H1 (cell line): ENCODE measurements around the gene SEZ6L. TPM values are rescaled to one million over a fixed set of nuclear protein-coding genes. Genes with fewer than 3 reads are reported as not detected.
A peak's percentile ranks its signal among the peaks of the same experiment; 100 is the strongest.

Experiments
- CTCF ChIA-PET: fragments of 300-600 bp; sonication (Branson Sonifier 250); formaldehyde crosslinking; loops from one replicate; lab custom pipeline; 2021; ENCODE audit not compliant: partially characterized antibody; lab: Charles Lee
- POLR2A ChIA-PET: fragments of 300-600 bp; sonication (Branson Sonifier 250); formaldehyde crosslinking; loops from one replicate; lab custom pipeline; 2021; ENCODE audit warnings: inconsistent platforms; ENCODE audit not compliant: partially characterized antibody; lab: Charles Lee
- DNase-seq, 2 experiments: peaks; one replicate each; pipeline versions ENCODE4 v3.0.0 to v3.0.0-alpha.2; 2010 to 2022; ENCODE audit warnings: low spot score in 2 of 2, low read depth in 1 of 2, mixed read lengths in 1 of 2
- FAIRE-seq: peaks from 2 replicates; lab custom pipeline; 2011; peaks lifted over from hg19 to GRCh38; lab: Jason Lieb, UNC
- H2AFZ ChIP-seq: 2 replicates; pipeline ENCODE4 v1.8.1; 2012; ENCODE audit warnings: low read length, inconsistent platforms
- H2AK5ac ChIP-seq: 2 replicates; pipeline ENCODE4 v1.6.1; 2013; ENCODE audit warnings: low read depth, low read length
- H2BK120ac ChIP-seq: replicated peaks from 2 replicates; pipeline ENCODE3; 2013; ENCODE audit warnings: low read depth, low read length, inconsistent platforms
- H2BK12ac ChIP-seq: 2 replicates; pipeline ENCODE4 v1.6.1; 2013; ENCODE audit warnings: low read depth, low read length
- H2BK15ac ChIP-seq: 2 replicates; pipeline ENCODE4 v1.6.1; 2013; ENCODE audit warnings: low read length
- H2BK20ac ChIP-seq: 2 replicates; pipeline ENCODE4 v1.6.1; 2013; ENCODE audit warnings: low read length
- H2BK5ac ChIP-seq: 2 replicates; pipeline ENCODE4 v1.6.1; 2013; ENCODE audit warnings: low read depth, low read length
- H3K14ac ChIP-seq: 2 replicates; pipeline ENCODE4 v1.6.1; 2013; ENCODE audit warnings: inconsistent platforms; ENCODE audit not compliant: insufficient read length
- H3K18ac ChIP-seq: 2 replicates; pipeline ENCODE4 v1.6.1; 2013; ENCODE audit warnings: low read length; ENCODE audit errors: extremely low read depth
- H3K23ac ChIP-seq: 2 replicates; pipeline ENCODE4 v1.6.1; 2013; ENCODE audit warnings: inconsistent platforms; ENCODE audit not compliant: insufficient read length
- H3K23me2 ChIP-seq: 2 replicates; pipeline ENCODE4 v1.6.1; 2013; ENCODE audit warnings: low read depth, low read length
- H3K27ac ChIP-seq: 2 replicates; pipeline ENCODE4 v1.6.1; 2011; ENCODE audit warnings: low read depth, low read length, inconsistent platforms
- H3K27me3 ChIP-seq, 4 experiments: replicated peaks in 1 of 4; 1 replicate in 1 of 4; 2 replicates in 3 of 4; pipeline versions ENCODE4 v1.6.1 to v1.8.1; 2011 to 2013; ENCODE audit warnings: low read length in 3 of 4, mild to moderate bottlenecking in 3 of 4, inconsistent platforms in 2 of 4, mixed read lengths in 2 of 4, moderate library complexity in 1 of 4; ENCODE audit not compliant: control insufficient read depth in 3 of 4, insufficient read depth in 3 of 4; ENCODE audit errors: extremely low read depth in 1 of 4
- H3K36me3 ChIP-seq, 4 experiments: 2 replicates each; pipeline versions ENCODE4 v1.6.1 to v1.8.1; 2011 to 2013; ENCODE audit warnings: mild to moderate bottlenecking in 4 of 4, low read length in 3 of 4, moderate library complexity in 2 of 4, control low read depth in 1 of 4, inconsistent platforms in 1 of 4; ENCODE audit not compliant: insufficient read depth in 4 of 4, control insufficient read depth in 2 of 4
- H3K4ac ChIP-seq: replicated peaks from 2 replicates; pipeline ENCODE3; 2013; ENCODE audit warnings: low read length, low read depth, mixed read lengths, inconsistent platforms; ENCODE audit not compliant: insufficient read length
- H3K4me1 ChIP-seq, 4 experiments: replicated peaks in 1 of 4; 1 replicate in 1 of 4; 2 replicates in 3 of 4; pipeline versions ENCODE4 v1.6.1 to v1.8.1; 2011 to 2013; ENCODE audit warnings: low read length in 3 of 4, inconsistent platforms in 2 of 4, mixed read lengths in 1 of 4; ENCODE audit not compliant: insufficient read depth in 4 of 4, control insufficient read depth in 3 of 4
- H3K4me2 ChIP-seq, 2 experiments: 2 replicates each; pipeline versions ENCODE4 v1.6.1 to v1.8.1; 2011 to 2013; ENCODE audit warnings: low read depth in 2 of 2, low read length in 2 of 2, control low read depth in 1 of 2, inconsistent platforms in 1 of 2, mild to moderate bottlenecking in 1 of 2; ENCODE audit not compliant: insufficient read depth in 1 of 2
- H3K4me3 ChIP-seq, 4 experiments: fragments of 200-600, 300-600 bp in 1 of 4; sonication (generic), shearing (Covaris generic), sonication (Bioruptor Twin) in 1 of 4; 2 replicates each; pipeline versions ENCODE4 v1.5.1 to v1.8.1; 2011 to 2016; ENCODE audit warnings: low read length in 4 of 4, low read depth in 3 of 4, control low read depth in 2 of 4, inconsistent platforms in 2 of 4, mild to moderate bottlenecking in 2 of 4, mixed read lengths in 1 of 4, moderate library complexity in 1 of 4; ENCODE audit not compliant: insufficient read depth in 2 of 4; ENCODE audit errors: extremely low read depth in 1 of 4
- H3K56ac ChIP-seq: replicated peaks from 2 replicates; pipeline ENCODE3; 2013; ENCODE audit warnings: low read depth, mild to moderate bottlenecking, mixed read lengths, low read length, inconsistent platforms; ENCODE audit not compliant: insufficient read length
- H3K79me1 ChIP-seq: 2 replicates; pipeline ENCODE4 v1.6.1; 2013; ENCODE audit warnings: low read depth, low read length, control low read depth
- H3K79me2 ChIP-seq, 2 experiments: 2 replicates each; pipeline versions ENCODE4 v1.6.1 to v1.8.1; 2012 to 2013; ENCODE audit warnings: low read length in 2 of 2, mild to moderate bottlenecking in 2 of 2, inconsistent platforms in 1 of 2; ENCODE audit not compliant: insufficient read depth in 2 of 2, control insufficient read depth in 1 of 2
- H3K9ac ChIP-seq, 4 experiments: replicated peaks in 1 of 4; 1 replicate in 1 of 4; 2 replicates in 3 of 4; pipeline versions ENCODE4 v1.6.1 to v1.8.1; 2011 to 2013; ENCODE audit warnings: low read depth in 3 of 4, low read length in 3 of 4, control low read depth in 2 of 4, mild to moderate bottlenecking in 2 of 4, moderate library complexity in 2 of 4, inconsistent platforms in 1 of 4; ENCODE audit errors: extremely low read depth in 1 of 4
- H3K9me3 ChIP-seq, 2 experiments: 2 replicates each; pipeline versions ENCODE4 v1.6.1 to v1.8.1; 2012 to 2013; ENCODE audit warnings: mild to moderate bottlenecking in 2 of 2, moderate library complexity in 2 of 2, control low read depth in 1 of 2, inconsistent platforms in 1 of 2, low read depth in 1 of 2, low read length in 1 of 2, mixed read lengths in 1 of 2; ENCODE audit not compliant: insufficient read depth in 2 of 2
- H4K20me1 ChIP-seq, 2 experiments: replicated peaks in 1 of 2; 2 replicates each; pipeline versions ENCODE3 to v1.8.1; 2011 to 2013; ENCODE audit warnings: inconsistent platforms in 2 of 2, low read length in 2 of 2, mild to moderate bottlenecking in 1 of 2; ENCODE audit not compliant: insufficient read depth in 2 of 2, control insufficient read depth in 1 of 2
- H4K5ac ChIP-seq: 2 replicates; pipeline ENCODE4 v1.6.1; 2013; ENCODE audit warnings: low read length, low read depth, mixed read lengths, inconsistent platforms; ENCODE audit not compliant: insufficient read length
- H4K8ac ChIP-seq: 2 replicates; pipeline ENCODE4 v1.8.0; 2013; ENCODE audit warnings: mild to moderate bottlenecking, moderate library complexity, low read length, inconsistent platforms; ENCODE audit not compliant: insufficient read depth; ENCODE audit errors: extremely low read depth
- H4K91ac ChIP-seq: replicated peaks from 2 replicates; pipeline ENCODE3; 2013; ENCODE audit warnings: low read length, mixed read lengths, inconsistent platforms; ENCODE audit not compliant: insufficient read length
- EGR1 ChIP-seq: IDR thresholded peaks from 2 replicates; pipeline ENCODE4 v1.6.1; 2011; ENCODE audit warnings: low read depth, low read length, borderline replicate concordance
- GABPA ChIP-seq: IDR thresholded peaks from 2 replicates; pipeline ENCODE4 v1.6.1; 2011; ENCODE audit warnings: mild to moderate bottlenecking, low read length, moderate library complexity, borderline replicate concordance; ENCODE audit not compliant: insufficient read depth
- KDM1A ChIP-seq: fragments of 200-600, 300-600 bp; sonication (generic); IDR thresholded peaks from 2 replicates; pipeline ENCODE4 v1.7.1; 2016; ENCODE audit warnings: mild to moderate bottlenecking, low read length, borderline replicate concordance
- MAX ChIP-seq: IDR thresholded peaks from 2 replicates; pipeline ENCODE4 v1.6.1; 2012; ENCODE audit warnings: inconsistent platforms
- POLR2A ChIP-seq, 2 experiments: IDR thresholded peaks; 1 replicate in 1 of 2; 2 replicates in 1 of 2; pipeline ENCODE4 v1.6.1; 2011; ENCODE audit warnings: low read depth in 2 of 2, low read length in 2 of 2, mild to moderate bottlenecking in 2 of 2; ENCODE audit errors: control extremely low read depth in 1 of 2
- POLR2AphosphoS5 ChIP-seq: IDR thresholded peaks from 2 replicates; pipeline ENCODE4 v1.6.1; 2011; ENCODE audit warnings: low read depth, low read length
- POU5F1 ChIP-seq: IDR thresholded peaks from 2 replicates; pipeline ENCODE4 v1.6.1; 2011; ENCODE audit warnings: low read depth, mild to moderate bottlenecking, low read length, moderate library complexity
- SRF ChIP-seq: IDR thresholded peaks from 2 replicates; pipeline ENCODE4 v1.6.1; 2011; ENCODE audit warnings: mild to moderate bottlenecking, low read depth, low read length, moderate library complexity
- SUZ12 ChIP-seq: fragments of 200-600 bp; sonication (generic); IDR thresholded peaks from 2 replicates; pipeline ENCODE4 v1.6.1; 2012; ENCODE audit warnings: mild to moderate bottlenecking, inconsistent platforms, low read length, moderate library complexity, mixed read lengths
- YY1 ChIP-seq: IDR thresholded peaks from 2 replicates; pipeline ENCODE4 v1.6.1; 2011; ENCODE audit warnings: low read depth, mild to moderate bottlenecking, low read length
- WGBS, 2 experiments: shearing (Covaris generic) in 1 of 2; methylation state at CpG; one replicate each; pipeline versions ENCODE4 v1.1.6 to v1.1.7; 2013 to 2015; ENCODE audit warnings: low lambda C conversion rate in 2 of 2, mixed read lengths in 2 of 2, inconsistent platforms in 1 of 2, low coverage in 1 of 2, missing lambda C conversion rate in 1 of 2; ENCODE audit not compliant: insufficient replicate concordance in 2 of 2, insufficient coverage in 1 of 2, insufficient read length in 1 of 2; ENCODE audit errors: extremely low coverage in 1 of 2, missing lambda C conversion rate in 1 of 2; 5-methylcytosine and 5-hydroxymethylcytosine counted together
- polyA plus RNA-seq, 7 experiments: library from polyadenylated mRNA; depleted of rRNA in 3 of 7; stranded (reverse) in 5 of 7; unstranded in 2 of 7; fragments of >200 nt in 5 of 7; fragments of 200-250 nt in 2 of 7; gene quantifications; 1 replicate in 5 of 7; 2 replicates in 1 of 7; 4 replicates in 1 of 7; pipeline versions ENCODE4 v1.2.1 to v1.2.3, GENCODE V29; 2011 to 2013; ENCODE audit warnings: missing spikeins in 2 of 7, mixed read lengths in 2 of 7
- total RNA-seq: library from RNA; stranded (reverse); fragmentation: NEBNext Ultra II Directional; extraction: Animal tissue kit (Norgen Biotek cat#: 25700); gene quantifications from 2 replicates; pipeline ENCODE4 v1.2.1, GENCODE V29; 2021

SEZ6L gene
- total and polyA plus RNA-seq, 2 of the 8 experiments (the other 6 are each of a cell fraction or from before 2014, with no cell fraction given), result 0.06 to 0.33 TPM

- no peak for TF ChIP-seq POLR2A (IDR thresholded peaks at IDR 0.05; ENCODE audit: control extremely low read depth in 1 of 2, low read depth in 2 of 2, low read length in 2 of 2)
- no peak for TF ChIP-seq EGR1
- TF ChIP-seq GABPA, result no peak
- TF ChIP-seq POU5F1, result no peak
- TF ChIP-seq POLR2AphosphoS5, result no peak
- TF ChIP-seq SUZ12, result no peak
- no peak for TF ChIP-seq MAX
- no peak for TF ChIP-seq SRF
- TF ChIP-seq YY1, result no peak
- TF ChIP-seq KDM1A, result no peak
- peak overlapping the region; percentile 75; the same call in 1 of the 2 replicates for H2BK15ac ChIP-seq
- ChIA-PET POLR2A (no interaction called here), CTCF (interaction anchor here (1.6 to 19.8 kb wide), 3 partner anchors 157 to 424 kb away, joined by 3 to 246 read pairs (median 5); partner anchors contain the start of gene SEZ6L)
- H2AFZ ChIP-seq, result no peak overlapping the region
- H4K20me1 ChIP-seq, result peaks cover 0 to 6% of the 10 kb centered on the region in 2 experiments
- no peaks in the 10 kb centered on the region; a peak in 1 of 8 replicates for H3K36me3 ChIP-seq
- H3K79me2 ChIP-seq, result no peaks in the 10 kb centered on the region
- H3K4me1 ChIP-seq, result no peaks in the 10 kb centered on the region
- no peak overlapping the region for H3K4me3 ChIP-seq
- H3K18ac ChIP-seq, result no peak overlapping the region
- H4K8ac ChIP-seq, result no peak overlapping the region
- H3K79me1 ChIP-seq, result 0 out of 2 replicates have a peak, but pooled peaks cover 3% of the 10 kb centered on the region
- WGBS, 2 experiments, result 85 to 100% methylated on average over 1 to 6 of the region's 6 CpGs
- peaks cover 7% of the 10 kb centered on the region; the same call in 1 of the 2 replicates for H3K23me2 ChIP-seq
- H2BK12ac ChIP-seq, result peak overlapping the region; percentile 77; the same call in 1 of the 2 replicates
- peak overlapping the region; percentile 99 for H3K56ac ChIP-seq
- H2BK120ac ChIP-seq, result no peak overlapping the region
- H2AK5ac ChIP-seq, result peak overlapping the region; percentile 41
- H3K27me3 ChIP-seq, result no peaks in the 10 kb centered on the region; a peak in 1 of 7 replicates
- H4K91ac ChIP-seq, result peak overlapping the region; percentile 67
- H3K9me3 ChIP-seq, result no peaks in the 10 kb centered on the region
- no peak overlapping the region; a peak in 1 of 7 replicates for H3K9ac ChIP-seq
- peak overlapping the region; percentile 76 for H3K4ac ChIP-seq
- H2BK5ac ChIP-seq, result no peak overlapping the region
- no peak overlapping the region for H3K23ac ChIP-seq
- H3K14ac ChIP-seq, result no peak overlapping the region
- no peak overlapping the region for H2BK20ac ChIP-seq
- H3K27ac ChIP-seq, result no peak overlapping the region
- H4K5ac ChIP-seq, result no peak overlapping the region
- no peak for FAIRE-seq
- no peak overlapping the region for H3K4me2 ChIP-seq
- no peak for DNase-seq
Observed at GRCh38 chr22:26327306-26327705, 158.0 kb downstream of the SEZ6L start.
